Stimulated activated CD4-positive, alpha-beta T cell treated with anti-CD3 and anti-CD28 coated beads, Interleukin-15, amount 100 ng/mL, for 1 hour (primary cell): Measurements from ENCODE around the gene EFNA5.
"Not testable (repeated sequence)": the region's sequence is repeated elsewhere in the genome, so short reads cannot be mapped to it uniquely, and the experiment has no call there.

Source experiments
- DNase-seq, 2 donors: peaks; one replicate each; pipeline ENCODE4 v3.0.0-alpha.2; 2020; ENCODE audit warnings: low read depth in 1 of 2, low spot score in 1 of 2

The EFNA5 gene

GRCh38 chr5:107376546-107377276, 294.0 kb downstream of the EFNA5 start:
- DNase-seq, result no peak

- no peak for DNase-seq
Observed at GRCh38 chr5:107373549-107374263, 297.0 kb downstream of the EFNA5 start.

GRCh38 chr5:107372723-107373450, 297.9 kb downstream of the EFNA5 start:
- DNase-seq, result no peak

GRCh38 chr5:107370396-107370968, 300.3 kb downstream of the EFNA5 start:
- DNase-seq, result no peak

GRCh38 chr5:107369622-107370021, 301.1 kb downstream of the EFNA5 start:
- DNase-seq, result no peak

GRCh38 chr5:107368615-107369014, 302.1 kb downstream of the EFNA5 start:
- DNase-seq, result no peak

- DNase-seq, result no peak
Observed at GRCh38 chr5:107367939-107368338, 302.8 kb downstream of the EFNA5 start.

GRCh38 chr5:107367480-107367879, 303.3 kb downstream of the EFNA5 start:
- no peak for DNase-seq

- no peak for DNase-seq
Observed at GRCh38 chr5:107365320-107366109, 305.2 kb downstream of the EFNA5 start.

GRCh38 chr5:107364443-107365319, 306.1 kb downstream of the EFNA5 start:
- no peak for DNase-seq

GRCh38 chr5:107363768-107364167, 307.0 kb downstream of the EFNA5 start:
- no peak for DNase-seq

GRCh38 chr5:107361945-107362344, 308.8 kb downstream of the EFNA5 start:
- no peak for DNase-seq

- DNase-seq, result no peak
Observed at GRCh38 chr5:107359916-107360234, 310.9 kb downstream of the EFNA5 start.

- no peak for DNase-seq
Observed at GRCh38 chr5:107359033-107359915, 311.5 kb downstream of the EFNA5 start.

- no peak for DNase-seq
Observed at GRCh38 chr5:107356891-107357290, 313.8 kb downstream of the EFNA5 start.

GRCh38 chr5:107352576-107352975, 318.2 kb downstream of the EFNA5 start:
- no peak for DNase-seq

- DNase-seq, result not testable (repeated sequence)
Observed at GRCh38 chr5:107346580-107346979, 324.2 kb downstream of the EFNA5 start.

- no peak for DNase-seq
Observed at GRCh38 chr5:107342371-107342770, 328.4 kb downstream of the EFNA5 start.
